GM19438 (cell line): ENCODE results near the gene IL24.
"Not testable (repeated sequence)": the region's sequence is repeated elsewhere in the genome, so short reads cannot be mapped to it uniquely, and the experiment has no call there.

Experiments used
- ATAC-seq: cut with Tn5 transposase; IDR thresholded peaks from one replicate; pipeline ENCODE4 v1.9.1; 2021; ENCODE audit warnings: low read depth; ENCODE audit not compliant: unreplicated experiment

The IL24 gene, protein sequence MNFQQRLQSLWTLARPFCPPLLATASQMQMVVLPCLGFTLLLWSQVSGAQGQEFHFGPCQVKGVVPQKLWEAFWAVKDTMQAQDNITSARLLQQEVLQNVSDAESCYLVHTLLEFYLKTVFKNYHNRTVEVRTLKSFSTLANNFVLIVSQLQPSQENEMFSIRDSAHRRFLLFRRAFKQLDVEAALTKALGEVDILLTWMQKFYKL

DNA sequence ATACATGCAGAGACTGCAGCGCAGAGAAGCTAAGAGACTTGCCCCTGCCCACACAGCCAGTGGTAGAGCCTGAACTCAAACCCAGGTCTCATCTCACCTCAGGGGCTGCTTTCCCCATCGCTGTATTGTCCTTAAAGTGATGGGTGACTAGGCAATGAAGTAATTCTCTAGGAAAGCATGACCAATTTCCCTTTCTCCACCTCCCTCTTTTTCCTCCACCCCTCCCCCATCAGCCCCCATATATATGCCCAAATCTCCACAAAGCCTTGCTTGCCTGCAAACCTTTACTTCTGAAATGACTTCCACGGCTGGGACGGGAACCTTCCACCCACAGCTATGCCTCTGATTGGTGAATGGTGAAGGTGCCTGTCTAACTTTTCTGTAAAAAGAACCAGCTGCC lies at the start of gene IL24:
TSS of gene IL24 (plus strand) at position 269 of the 400 bp plus-strand sequence. CDS start 390 bp downstream, outside the sequence.
- ATAC-seq, result no peak

DNA sequence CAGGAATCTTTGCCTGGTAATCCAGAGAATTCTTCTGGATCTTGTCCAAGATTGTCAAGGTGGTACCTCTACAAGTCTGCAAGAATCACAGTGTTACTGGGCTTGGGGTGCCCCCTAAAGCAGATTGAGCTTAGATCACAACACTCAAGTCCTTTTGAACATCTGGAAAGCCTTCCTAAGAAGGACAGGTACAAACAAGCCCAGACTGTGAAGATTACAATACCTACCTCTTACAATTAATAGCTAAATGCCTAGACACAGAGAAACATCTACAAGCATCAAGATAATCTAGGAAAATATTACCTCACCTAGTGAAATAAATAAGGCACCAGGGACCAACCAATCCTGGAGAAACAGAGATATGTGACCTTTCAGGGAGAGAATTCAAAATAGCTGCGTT lies 49.3 kb upstream of the IL24 start:
- ATAC-seq, result no peak

DNA sequence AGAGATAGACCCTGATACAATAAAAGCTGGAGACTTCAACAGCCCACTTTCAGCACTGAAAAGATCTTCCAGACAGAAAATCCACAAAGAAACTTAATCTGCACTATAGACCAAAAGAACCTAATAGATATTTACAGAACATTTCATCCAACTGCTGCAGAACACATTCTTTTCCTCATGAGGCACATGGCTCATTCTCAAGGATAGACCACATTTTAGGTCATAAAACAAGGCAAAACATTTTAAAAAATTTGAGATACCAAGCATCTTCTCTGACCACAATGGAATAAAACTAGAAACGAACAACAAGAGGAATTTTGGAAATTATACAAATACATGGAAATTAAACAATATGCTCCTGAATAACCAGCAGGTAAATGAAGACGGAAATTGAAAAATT lies 46.8 kb upstream of the IL24 start:
- no peak for ATAC-seq

GRCh38 chr1:206851341-206852010 lies 45.8 kb upstream of the IL24 start:
- ATAC-seq, result no peak

- ATAC-seq, result not testable (repeated sequence)
These were observed 44.6 kb upstream of the IL24 start for GRCh38 chr1:206852662-206853061.

DNA sequence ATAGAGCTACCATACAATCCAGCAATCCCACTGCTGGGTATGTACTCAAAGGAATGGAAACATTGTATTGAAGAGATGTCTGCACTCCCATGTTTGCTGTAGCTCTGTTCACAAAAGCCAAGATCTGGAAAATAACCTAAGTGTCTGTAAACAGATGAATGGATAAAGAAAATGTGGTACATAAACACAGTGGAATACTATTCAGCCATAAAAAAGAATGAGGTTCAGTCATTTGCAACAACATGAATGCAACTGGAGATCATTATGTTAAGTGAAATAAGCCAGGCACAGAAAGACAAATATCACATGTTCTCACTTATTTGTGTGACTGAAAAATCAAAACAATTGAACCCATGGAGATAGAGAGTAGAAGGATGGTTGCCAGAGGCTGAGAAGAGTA lies 43.5 kb upstream of the IL24 start:
- not testable (repeated sequence) for ATAC-seq

DNA sequence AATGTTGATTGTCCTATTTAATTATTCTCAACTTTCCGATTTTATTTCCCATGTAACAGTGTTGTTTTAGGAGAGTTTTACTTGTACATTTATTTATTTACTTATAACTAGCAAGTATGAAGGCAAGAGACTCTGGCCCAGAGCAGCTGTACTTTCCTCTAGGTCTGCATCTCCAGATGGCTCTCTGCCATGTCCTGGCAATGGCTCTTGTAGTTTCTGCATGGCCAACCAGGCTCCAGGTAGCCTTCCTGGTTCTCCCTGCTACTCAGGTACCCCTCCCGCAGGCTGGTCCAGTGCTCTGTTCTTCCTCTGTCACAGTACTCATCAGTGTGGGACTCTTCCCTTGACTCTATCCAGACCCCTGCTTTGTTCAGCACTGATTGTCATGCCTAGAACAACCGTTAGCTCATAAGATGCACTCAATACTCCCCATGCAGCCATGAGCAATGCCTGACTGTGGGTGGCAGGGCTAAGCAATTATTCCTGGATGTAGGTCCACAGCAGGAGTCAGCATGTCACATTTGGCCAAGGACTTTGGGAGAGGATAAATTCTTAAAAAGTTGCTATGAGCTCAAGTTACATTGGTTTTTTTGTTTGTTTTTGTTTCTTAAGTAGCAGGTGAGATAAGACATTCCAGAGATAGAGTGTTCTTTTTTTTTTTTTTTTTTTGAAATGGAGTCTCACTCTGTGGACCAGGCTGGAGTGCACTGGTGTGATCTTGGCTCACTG lies 42.7 kb upstream of the IL24 start:
- no peak for ATAC-seq

DNA sequence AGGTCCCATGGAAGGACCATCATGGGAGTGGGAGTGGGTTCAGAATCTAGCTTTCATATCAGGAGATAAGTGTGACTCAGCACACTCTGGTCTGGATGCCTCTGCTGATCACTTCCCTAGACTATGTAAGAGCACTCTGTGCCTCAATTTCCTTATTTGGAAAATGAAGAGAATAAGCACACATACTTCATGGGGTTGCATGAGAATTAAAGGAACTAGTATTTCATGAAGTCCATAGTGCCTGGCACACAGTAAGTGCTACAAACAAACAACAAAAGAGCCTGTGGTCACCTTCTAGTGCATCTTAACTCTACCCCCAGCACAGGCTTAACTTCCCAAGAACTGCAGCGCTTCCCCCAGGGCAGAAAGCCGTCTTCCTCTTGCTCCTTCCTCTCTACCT lies 41.4 kb upstream of the IL24 start:
- ATAC-seq, result no peak

DNA sequence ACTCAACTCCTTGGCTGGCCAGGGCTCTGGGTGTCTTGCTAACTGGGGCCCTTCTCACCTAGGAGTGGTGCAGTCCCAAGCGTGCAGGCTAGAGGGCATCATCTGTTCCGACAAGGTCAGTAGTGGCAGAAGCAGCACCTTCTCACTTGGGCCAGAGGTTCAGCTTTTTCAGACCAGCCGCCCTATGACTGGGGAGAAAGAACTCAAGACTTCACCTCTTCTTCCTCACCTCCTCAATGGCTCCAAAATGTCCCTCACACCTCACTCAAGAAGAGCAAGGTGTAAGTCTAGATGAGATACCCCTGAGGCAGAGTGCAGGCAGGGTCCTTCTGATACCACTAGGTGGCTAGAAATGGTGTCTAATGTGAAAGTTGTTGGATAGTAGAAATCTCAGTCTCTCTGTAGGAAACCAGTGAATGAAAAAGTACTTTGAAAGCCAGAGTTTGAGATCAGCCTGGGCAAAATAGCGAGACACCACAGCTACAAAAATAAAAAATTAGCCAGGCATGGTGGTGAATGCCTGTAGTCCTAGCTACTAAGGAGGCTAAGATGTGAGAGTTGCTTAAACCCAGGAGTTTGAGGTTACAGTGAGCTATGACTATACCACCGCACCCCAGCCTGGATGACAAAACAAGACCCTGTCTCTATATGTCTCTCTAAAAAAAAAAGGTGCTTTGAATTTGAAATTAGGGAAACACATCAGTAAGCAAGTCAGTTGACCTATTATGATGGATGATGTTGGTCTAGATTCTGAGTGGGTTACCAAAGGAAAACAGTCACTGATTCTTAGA lies 40.4 kb upstream of the IL24 start:
- no peak for ATAC-seq

DNA sequence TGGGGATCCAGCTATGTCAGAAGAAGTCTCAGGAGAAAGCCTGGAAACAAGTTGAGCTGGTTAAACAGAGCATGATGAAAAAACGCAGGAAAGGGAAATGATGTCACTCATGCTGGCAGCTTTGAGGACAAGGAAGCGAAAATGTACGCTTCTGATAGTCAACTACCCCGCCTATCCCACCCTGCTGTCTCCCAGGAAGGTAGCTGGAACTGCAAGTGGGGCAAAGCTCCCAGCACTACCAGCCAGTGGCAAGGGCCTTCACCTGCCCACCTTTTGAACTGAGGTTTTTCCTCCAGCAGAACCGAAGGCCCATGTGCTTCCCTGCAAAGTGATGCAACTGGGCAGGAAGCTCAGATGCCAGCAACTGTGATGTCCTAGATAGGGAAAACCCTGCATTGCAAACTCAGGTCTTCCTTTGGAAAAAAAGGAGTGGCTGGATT lies 38.1 kb upstream of the IL24 start:
- ATAC-seq, result no peak

DNA sequence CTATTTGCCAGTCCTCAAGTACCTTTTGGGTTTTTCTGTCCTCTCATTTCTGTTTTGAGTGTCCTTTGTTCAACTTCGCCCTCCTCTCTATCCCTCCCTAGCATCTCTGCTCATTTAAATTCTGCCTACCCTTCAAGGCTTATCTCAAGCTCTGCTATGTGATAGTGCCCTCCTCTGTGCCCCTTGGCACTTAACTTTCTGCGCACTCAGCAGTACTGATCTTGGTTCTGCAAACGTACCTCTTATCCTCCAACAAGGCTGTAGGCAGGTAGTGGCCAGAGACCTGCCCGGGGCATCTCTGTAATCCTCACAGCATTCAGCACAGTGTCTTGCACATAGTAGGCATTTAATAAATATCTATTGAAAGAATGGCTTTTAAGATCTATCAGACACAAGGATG lies 37.1 kb upstream of the IL24 start:
- ATAC-seq, result no peak

DNA sequence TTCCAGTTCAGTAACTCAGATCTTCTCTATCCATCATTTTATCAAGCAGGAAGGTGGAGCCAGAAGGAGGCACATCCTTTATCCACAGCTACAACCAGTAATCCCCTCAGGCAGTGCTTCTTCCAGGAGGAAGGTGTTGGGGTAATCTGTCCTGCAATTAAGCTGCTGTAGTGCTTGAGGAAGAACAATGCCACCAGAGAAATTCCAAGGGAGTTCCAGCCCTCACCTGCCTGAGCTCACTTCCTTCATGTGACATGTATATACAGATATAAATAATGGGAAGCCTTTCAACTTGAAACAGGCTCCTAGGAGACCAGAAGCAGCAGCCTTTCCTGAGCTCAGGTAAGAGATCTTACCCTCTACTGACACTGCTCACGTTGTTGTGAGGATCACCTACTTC lies 34.0 kb upstream of the IL24 start:
- no peak for ATAC-seq

DNA sequence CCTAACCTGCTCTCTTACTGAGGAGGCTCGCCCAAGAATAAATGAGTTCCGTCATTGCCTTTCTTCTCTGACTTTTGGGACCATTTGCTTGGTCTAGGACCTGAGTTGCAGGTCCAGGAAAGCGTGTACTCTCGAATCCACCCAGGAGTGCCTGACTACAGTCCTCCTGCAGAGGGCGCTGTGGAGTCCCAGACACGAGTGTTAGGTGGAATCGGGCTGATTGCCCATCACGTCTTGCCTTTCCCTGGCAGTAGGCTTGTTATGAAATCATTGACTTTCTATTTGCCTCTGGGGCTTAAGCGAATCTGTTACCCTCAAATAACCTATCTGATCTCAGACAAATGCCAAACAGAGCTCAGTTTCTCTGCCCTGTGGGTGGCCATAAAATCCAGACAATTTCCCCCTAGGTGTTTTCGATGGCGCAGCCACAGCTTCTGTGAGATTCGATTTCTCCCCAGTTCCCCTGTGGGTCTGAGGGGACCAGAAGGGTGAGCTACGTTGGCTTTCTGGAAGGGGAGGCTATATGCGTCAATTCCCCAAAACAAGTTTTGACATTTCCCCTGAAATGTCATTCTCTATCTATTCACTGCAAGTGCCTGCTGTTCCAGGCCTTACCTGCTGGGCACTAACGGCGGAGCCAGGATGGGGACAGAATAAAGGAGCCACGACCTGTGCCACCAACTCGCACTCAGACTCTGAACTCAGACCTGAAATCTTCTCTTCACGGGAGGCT lies 32.1 kb upstream of the IL24 start, which contains the start of gene IL20:
TSS of gene IL20 (plus strand) at position 685 of the 733 bp plus-strand sequence. CDS start 230 bp downstream, outside the sequence.
- ATAC-seq, result no peak

- ATAC-seq, result no peak
These were observed 31.2 kb upstream of the IL24 start for GRCh38 chr1:206866062-206866461.

- no peak for ATAC-seq
These were observed 30.0 kb upstream of the IL24 start for GRCh38 chr1:206867239-206867638.

DNA sequence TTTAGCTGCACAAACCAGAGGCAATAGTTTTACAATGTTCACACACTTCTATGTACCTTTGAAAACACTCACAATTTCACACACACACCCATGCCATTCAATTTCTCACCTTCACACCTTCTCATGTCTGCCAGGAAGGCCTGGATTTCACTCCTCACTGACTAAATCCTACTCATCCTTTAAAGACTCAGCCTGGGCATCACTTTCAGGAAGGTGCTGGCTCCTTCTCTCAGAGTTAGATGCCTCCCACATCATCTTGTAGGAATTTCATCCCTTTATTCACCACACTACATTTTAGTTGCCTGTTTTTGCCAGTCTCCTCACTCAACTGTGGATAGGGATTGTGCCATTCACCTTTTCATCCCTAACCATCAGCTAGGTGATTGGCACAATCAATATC lies 29.5 kb upstream of the IL24 start:
- no peak for ATAC-seq

GRCh38 chr1:206868264-206868663 lies 29.0 kb upstream of the IL24 start:
- ATAC-seq, result no peak

GRCh38 chr1:206872139-206872538 lies 25.1 kb upstream of the IL24 start:
- no peak for ATAC-seq

DNA sequence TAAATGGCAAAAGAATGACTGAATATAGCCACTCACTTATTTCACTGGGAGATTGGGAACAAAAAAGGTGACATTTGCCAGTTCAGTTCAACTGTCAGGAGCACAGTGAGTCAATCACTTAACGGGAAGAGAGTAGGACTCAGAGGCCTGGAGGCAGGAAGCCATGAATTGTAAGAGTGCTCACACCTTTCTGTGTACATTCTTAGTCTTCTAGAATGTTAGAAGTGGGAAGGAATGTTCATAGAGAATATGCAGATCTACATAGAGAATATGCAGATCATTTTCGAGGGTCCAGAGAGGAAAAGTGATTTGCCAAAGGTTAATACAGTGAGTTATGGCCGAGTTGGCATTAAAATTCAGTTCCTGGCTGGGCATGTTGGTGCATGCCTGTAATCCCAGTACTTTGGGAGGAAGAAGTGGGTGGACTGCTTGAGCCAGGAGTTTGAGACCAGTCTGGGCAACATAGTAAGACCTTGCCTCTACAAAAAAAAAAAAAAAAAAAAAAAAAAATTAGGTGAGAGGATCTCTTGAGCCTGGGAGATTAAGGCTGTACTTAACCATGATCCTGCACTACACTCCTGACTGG lies 23.5 kb upstream of the IL24 start:
- no peak for ATAC-seq
